GM12874 (cell line): ENCODE data around the gene EFTUD2.

Source experiments
- CTCF ChIP-seq: IDR thresholded peaks from 2 replicates; pipeline ENCODE4 v1.5.1; 2011; ENCODE audit warnings: low read depth, mild to moderate bottlenecking, control low read depth, low read length, moderate library complexity; ENCODE audit not compliant: insufficient read depth

The EFTUD2 gene

GRCh38 chr17:44848257-44848795, 50.9 kb downstream of the EFTUD2 start:
- TF ChIP-seq CTCF: no peak

- no peak for TF ChIP-seq CTCF
Measured at GRCh38 chr17:44847586-44847985, 51.7 kb downstream of the EFTUD2 start, which contains the start of gene HIGD1B. HIGD1B (plus strand) TSS chr17:44847883; CDS start chr17:44848153, 270 bp downstream.

GRCh38 chr17:44846206-44846605, 53.0 kb downstream of the EFTUD2 start:
- no peak for TF ChIP-seq CTCF

GRCh38 chr17:44844390-44844830, 54.8 kb downstream of the EFTUD2 start:
- TF ChIP-seq CTCF: no peak

GRCh38 chr17:44842748-44843147, 56.5 kb downstream of the EFTUD2 start:
- no peak for TF ChIP-seq CTCF

GRCh38 chr17:44840936-44841335, 58.3 kb downstream of the EFTUD2 start:
- no peak for TF ChIP-seq CTCF

- TF ChIP-seq CTCF: no peak
Measured at GRCh38 chr17:44840274-44840673, 59.0 kb downstream of the EFTUD2 start.

GRCh38 chr17:44837196-44837595, 62.0 kb downstream of the EFTUD2 start:
- no peak for TF ChIP-seq CTCF
